BLaER1 (cell line): ENCODE measurements around the gene CREBBP.

ENCODE experiments used
- H3K27ac ChIP-seq: shearing (Covaris generic); formaldehyde crosslinking; 2 replicates; pipeline ENCODE4 v1.8.1; 2022
- H3K27me3 ChIP-seq: shearing (Covaris generic); formaldehyde crosslinking; 2 replicates; pipeline ENCODE4 v1.8.1; 2022
- H3K36me3 ChIP-seq: shearing (Covaris generic); formaldehyde crosslinking; 2 replicates; pipeline ENCODE4 v1.8.1; 2022
- H3K4me1 ChIP-seq: shearing (Covaris generic); formaldehyde crosslinking; 2 replicates; pipeline ENCODE4 v1.8.1; 2022
- H3K4me2 ChIP-seq: shearing (Covaris generic); formaldehyde crosslinking; 2 replicates; pipeline ENCODE4 v1.8.1; 2022
- H3K4me3 ChIP-seq: shearing (Covaris generic); formaldehyde crosslinking; 2 replicates; pipeline ENCODE4 v1.8.1; 2022
- H3K9ac ChIP-seq: shearing (Covaris generic); formaldehyde crosslinking; 2 replicates; pipeline ENCODE4 v1.8.1; 2022
- H3K9me3 ChIP-seq: shearing (Covaris generic); formaldehyde crosslinking; 2 replicates; pipeline ENCODE4 v1.8.1; 2022
- H4K20me1 ChIP-seq: shearing (Covaris generic); formaldehyde crosslinking; 2 replicates; pipeline ENCODE4 v1.8.1; 2022
- Cebpa-rat ChIP-seq: shearing (Covaris generic); IDR thresholded peaks from 2 replicates; pipeline ENCODE4 v1.8.1; 2022

CREBBP gene

GRCh38 chr16:3713587-3714242, 166.8 kb downstream of the CREBBP start:
- no peaks in the 10 kb centered on the region for H3K9me3 ChIP-seq
- no peaks in the 10 kb centered on the region for H3K27me3 ChIP-seq
- peaks cover 73% of the 10 kb centered on the region for H4K20me1 ChIP-seq
- TF ChIP-seq Cebpa-rat: no peak
- no peak overlapping the region for H3K27ac ChIP-seq
- no peak overlapping the region for H3K9ac ChIP-seq
- no peak overlapping the region for H3K4me3 ChIP-seq
- no peak overlapping the region for H3K4me2 ChIP-seq
- H3K36me3 ChIP-seq: peaks cover 52% of the 10 kb centered on the region
- peaks cover 23% of the 10 kb centered on the region for H3K4me1 ChIP-seq

DNA sequence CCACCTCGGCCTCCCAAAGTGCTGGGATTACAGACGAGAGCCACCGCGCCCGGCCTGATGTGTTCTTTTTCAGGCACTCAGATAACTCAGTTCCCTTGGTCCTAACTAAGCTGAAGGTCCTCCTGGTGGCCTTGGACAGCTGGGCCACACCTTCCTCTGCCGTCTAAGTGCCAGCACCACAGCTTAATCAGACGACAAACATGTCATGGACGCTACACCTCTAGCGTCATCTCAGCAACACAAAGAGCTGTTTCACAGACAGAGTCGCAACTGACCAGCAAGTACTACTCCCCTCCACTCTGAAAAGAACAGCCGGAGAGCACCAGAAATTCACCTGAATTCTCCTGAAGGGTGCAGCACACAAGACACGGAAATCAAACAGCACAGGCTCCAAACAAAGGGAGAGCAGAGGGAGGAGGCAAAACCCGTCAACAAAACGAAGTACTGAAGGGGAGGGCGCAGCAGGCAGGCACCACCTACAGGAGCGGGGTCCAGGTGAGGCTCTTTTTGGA, 167.6 kb downstream of the CREBBP start:
- H3K9ac ChIP-seq: no peak overlapping the region
- H3K36me3 ChIP-seq: peaks cover 57% of the 10 kb centered on the region
- H3K4me1 ChIP-seq: peaks cover 18% of the 10 kb centered on the region
- H3K27ac ChIP-seq: no peak overlapping the region
- H3K9me3 ChIP-seq: no peaks in the 10 kb centered on the region
- H3K27me3 ChIP-seq: no peaks in the 10 kb centered on the region
- peaks cover 80% of the 10 kb centered on the region for H4K20me1 ChIP-seq
- no peak overlapping the region for H3K4me3 ChIP-seq
- H3K4me2 ChIP-seq: no peak overlapping the region
- no peak for TF ChIP-seq Cebpa-rat

DNA sequence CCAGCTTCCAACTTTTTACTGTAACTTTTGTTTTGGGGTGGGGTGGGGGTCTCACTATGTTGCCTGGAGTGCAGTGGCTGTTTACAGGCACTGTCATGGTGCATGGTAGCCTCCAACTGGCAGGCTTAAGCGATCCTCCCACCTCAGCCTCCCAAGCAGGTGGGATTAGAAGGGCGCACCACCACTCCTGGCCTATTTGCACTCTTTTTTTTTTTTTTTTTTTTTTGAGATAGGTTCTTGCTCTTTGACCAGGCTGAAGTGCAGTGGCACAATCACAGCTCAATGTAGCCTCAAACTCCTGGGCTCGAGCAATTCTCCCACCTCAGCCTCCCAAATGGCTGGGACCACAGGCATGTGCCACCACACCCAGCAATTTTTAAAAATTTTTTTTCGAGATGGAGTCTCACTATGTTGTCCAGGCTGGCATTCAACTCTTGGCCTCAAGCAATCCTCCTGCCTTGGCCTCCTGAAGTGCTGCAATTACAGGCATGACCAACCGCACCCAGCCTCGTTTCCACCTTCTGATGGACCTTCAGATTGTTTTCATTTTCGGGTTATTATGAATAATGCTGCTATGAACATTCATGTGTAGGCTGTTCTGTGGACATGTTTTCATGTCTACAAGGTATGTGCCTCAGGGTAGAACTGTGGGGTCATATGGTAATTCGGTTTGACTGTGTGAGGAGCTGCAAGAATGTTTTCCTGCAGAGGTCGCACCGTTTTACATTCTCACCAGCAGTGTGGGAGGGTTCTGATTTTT, 174.1 kb downstream of the CREBBP start:
- no peak overlapping the region for H3K27ac ChIP-seq
- no peak overlapping the region for H3K9ac ChIP-seq
- H3K4me1 ChIP-seq: peaks cover 23% of the 10 kb centered on the region
- H3K4me3 ChIP-seq: no peak overlapping the region
- TF ChIP-seq Cebpa-rat: no peak
- 0 out of 2 replicates have a peak, but pooled peaks cover 3% of the 10 kb centered on the region for H3K27me3 ChIP-seq
- H4K20me1 ChIP-seq: peaks cover 100% of the 10 kb centered on the region
- H3K36me3 ChIP-seq: peaks cover 53% of the 10 kb centered on the region
- no peaks in the 10 kb centered on the region for H3K9me3 ChIP-seq
- no peak overlapping the region for H3K4me2 ChIP-seq

- H3K4me1 ChIP-seq: peaks cover 53% of the 10 kb centered on the region
- H3K9ac ChIP-seq: no peak overlapping the region
- no peak overlapping the region for H3K4me3 ChIP-seq
- no peak overlapping the region for H3K27ac ChIP-seq
- H4K20me1 ChIP-seq: peaks cover 100% of the 10 kb centered on the region
- no peaks in the 10 kb centered on the region for H3K9me3 ChIP-seq
- H3K36me3 ChIP-seq: peaks cover 32% of the 10 kb centered on the region
- 0 out of 2 replicates have a peak overlapping the region, but pooled peaks have one; percentile 9 for H3K4me2 ChIP-seq
- TF ChIP-seq Cebpa-rat: no peak
- H3K27me3 ChIP-seq: peaks cover 3% of the 10 kb centered on the region; the same call in 1 of the 2 replicates
Observed at GRCh38 chr16:3702082-3702481, 178.4 kb downstream of the CREBBP start.

DNA sequence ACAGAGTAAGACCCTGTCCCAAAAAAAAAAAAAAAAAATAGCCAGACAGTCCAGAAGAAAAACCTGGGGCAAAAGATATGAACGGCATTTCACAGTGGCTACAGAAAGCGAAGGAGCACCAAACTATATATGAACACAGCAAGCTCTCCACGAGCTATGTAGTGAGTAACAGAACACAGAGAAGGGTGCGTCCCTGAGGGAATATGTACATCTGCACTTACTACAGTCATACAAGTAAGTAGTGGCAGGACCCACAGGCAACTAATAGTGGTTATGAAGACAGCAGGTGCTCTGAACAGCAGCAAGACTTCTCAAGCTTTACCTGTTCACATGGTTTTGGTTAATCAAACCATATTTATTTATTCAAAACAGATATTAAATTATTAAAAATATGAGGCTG, 179.0 kb downstream of the CREBBP start:
- H3K4me2 ChIP-seq: peak overlapping the region; percentile 9; the same call in 1 of the 2 replicates
- no peaks in the 10 kb centered on the region for H3K9me3 ChIP-seq
- no peak for TF ChIP-seq Cebpa-rat
- peaks cover 30% of the 10 kb centered on the region for H3K36me3 ChIP-seq
- peaks cover 100% of the 10 kb centered on the region for H4K20me1 ChIP-seq
- H3K9ac ChIP-seq: no peak overlapping the region
- H3K4me1 ChIP-seq: peaks cover 53% of the 10 kb centered on the region
- no peak overlapping the region for H3K27ac ChIP-seq
- H3K4me3 ChIP-seq: no peak overlapping the region
- peaks cover 3% of the 10 kb centered on the region; the same call in 1 of the 2 replicates for H3K27me3 ChIP-seq

- Histone ChIP-seq H3K9me3 (no peaks in the 10 kb centered on the region), H3K9ac (no peak overlapping the region), H3K27me3 (no peaks in the 10 kb centered on the region; the same call in 1 of the 2 replicates), H3K36me3 (peaks cover 49% of the 10 kb centered on the region), H3K4me1 (peaks cover 41% of the 10 kb centered on the region), H3K27ac (no peak overlapping the region), H3K4me3 (no peak overlapping the region), H3K4me2 (peak overlapping the region; percentile 76), H4K20me1 (peaks cover 100% of the 10 kb centered on the region)
- TF ChIP-seq Cebpa-rat: no peak
Observed at GRCh38 chr16:3698941-3699340, 181.6 kb downstream of the CREBBP start.

DNA sequence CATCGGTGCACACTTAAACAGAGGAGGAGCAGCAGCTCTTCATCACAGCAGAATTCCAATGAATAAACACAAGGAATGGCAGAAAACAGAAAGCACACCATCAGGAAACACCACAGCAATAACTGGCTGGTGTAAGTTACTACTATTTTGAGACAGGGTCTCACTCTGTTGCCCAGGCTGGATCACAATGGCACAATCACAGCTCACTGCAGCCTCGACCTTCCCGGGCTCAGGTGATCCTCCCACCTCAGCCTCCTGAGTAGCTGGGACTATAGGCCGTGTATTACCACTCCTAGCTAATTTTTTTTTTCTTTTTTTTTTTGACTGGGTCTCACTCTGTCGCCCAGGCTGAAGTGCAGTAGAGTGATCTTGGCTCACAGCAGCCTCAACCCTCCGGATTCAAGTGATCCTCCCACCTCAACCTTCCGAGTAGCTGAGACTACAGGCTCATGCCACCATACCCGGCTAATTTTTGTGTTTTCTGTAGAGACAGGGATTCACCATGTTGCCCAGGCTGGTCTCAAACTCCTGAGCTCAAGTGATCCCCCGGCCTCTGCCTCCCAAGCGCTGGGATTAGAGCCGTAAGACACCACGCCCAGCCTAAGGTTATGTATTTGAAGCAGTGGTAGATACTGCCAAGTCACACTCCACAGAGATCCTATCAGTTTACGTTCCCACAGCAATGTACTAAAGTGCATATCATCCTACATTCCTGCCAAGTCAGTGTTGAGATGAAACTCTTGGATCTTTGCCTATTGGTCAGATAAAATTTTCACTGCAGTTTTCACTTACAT, 183.9 kb downstream of the CREBBP start:
- Histone ChIP-seq H3K27me3 (no peaks in the 10 kb centered on the region; the same call in 1 of the 2 replicates), H4K20me1 (peaks cover 100% of the 10 kb centered on the region), H3K9ac (no peak overlapping the region), H3K36me3 (peaks cover 40% of the 10 kb centered on the region), H3K4me3 (no peak overlapping the region), H3K4me2 (no peak overlapping the region), H3K4me1 (peaks cover 35% of the 10 kb centered on the region), H3K9me3 (no peaks in the 10 kb centered on the region), H3K27ac (no peak overlapping the region)
- no peak for TF ChIP-seq Cebpa-rat

- Histone ChIP-seq H3K4me2 (no peak overlapping the region), H3K4me3 (no peak overlapping the region), H4K20me1 (peaks cover 100% of the 10 kb centered on the region), H3K9ac (no peak overlapping the region), H3K4me1 (peaks cover 38% of the 10 kb centered on the region), H3K27me3 (no peaks in the 10 kb centered on the region; the same call in 1 of the 2 replicates), H3K36me3 (peaks cover 40% of the 10 kb centered on the region), H3K9me3 (no peaks in the 10 kb centered on the region), H3K27ac (no peak overlapping the region)
- TF ChIP-seq Cebpa-rat: no peak
Observed at GRCh38 chr16:3695610-3696369, 184.7 kb downstream of the CREBBP start.

DNA sequence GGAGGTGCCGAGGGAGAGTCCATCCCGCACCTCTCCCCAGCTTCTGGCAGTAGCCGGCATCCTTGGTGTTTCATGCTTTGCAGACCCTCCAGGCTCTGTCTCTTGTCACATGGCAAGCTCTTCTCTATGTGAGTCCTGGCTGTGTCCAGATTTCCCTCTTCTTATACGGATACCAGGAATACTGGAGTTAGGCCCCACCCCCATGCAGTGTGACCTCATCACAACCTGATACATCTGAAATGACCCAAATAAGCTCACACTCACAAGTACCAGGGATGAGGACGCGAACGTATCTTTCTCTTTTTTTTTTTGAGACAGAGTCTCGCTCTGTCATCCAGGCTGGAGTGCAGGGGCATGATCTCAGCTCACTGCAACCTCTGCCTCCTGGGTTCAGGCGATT, 186.5 kb downstream of the CREBBP start:
- no peak for TF ChIP-seq Cebpa-rat
- no peak overlapping the region for H3K4me3 ChIP-seq
- H3K9me3 ChIP-seq: no peaks in the 10 kb centered on the region
- H3K36me3 ChIP-seq: peaks cover 46% of the 10 kb centered on the region
- H3K27ac ChIP-seq: no peak overlapping the region
- no peaks in the 10 kb centered on the region for H3K27me3 ChIP-seq
- H3K9ac ChIP-seq: no peak overlapping the region
- peaks cover 94% of the 10 kb centered on the region for H4K20me1 ChIP-seq
- peaks cover 31% of the 10 kb centered on the region for H3K4me1 ChIP-seq
- no peak overlapping the region for H3K4me2 ChIP-seq
